HUES48 (cell line): ENCODE data around the gene LATS2.
"Not testable (repeated sequence)": the region's sequence is repeated elsewhere in the genome, so short reads cannot be mapped to it uniquely, and the experiment has no call there.

Experiments used
- H3K27ac ChIP-seq: one replicate; pipeline ENCODE4 v1.7.0; 2013; ENCODE audit warnings: low read depth, low read length, inconsistent platforms
- H3K27me3 ChIP-seq: 2 replicates; pipeline ENCODE4 v1.6.1; 2013; ENCODE audit warnings: mild to moderate bottlenecking, low read length; ENCODE audit not compliant: control insufficient read depth, insufficient read depth
- H3K36me3 ChIP-seq: 2 replicates; pipeline ENCODE4 v1.6.1; 2013; ENCODE audit warnings: low read length; ENCODE audit not compliant: control insufficient read depth, insufficient read depth
- H3K4me1 ChIP-seq: 2 replicates; pipeline ENCODE4 v1.6.1; 2013; ENCODE audit warnings: mild to moderate bottlenecking, low read length; ENCODE audit not compliant: control insufficient read depth, insufficient read depth
- H3K4me3 ChIP-seq: 2 replicates; pipeline ENCODE4 v1.5.1; 2013; ENCODE audit warnings: mild to moderate bottlenecking, low read depth, low read length
- H3K9ac ChIP-seq: 2 replicates; pipeline ENCODE4 v1.6.1; 2013; ENCODE audit warnings: mild to moderate bottlenecking, low read depth, low read length, moderate library complexity
- H3K9me3 ChIP-seq: 2 replicates; pipeline ENCODE4 v1.6.1; 2013; ENCODE audit warnings: low read length; ENCODE audit not compliant: control insufficient read depth, insufficient read depth

The LATS2 gene

GRCh38 chr13:20955496-20955895 is 105.9 kb downstream of the LATS2 start:
- H3K36me3 ChIP-seq: no peaks in the 10 kb centered on the region
- H3K4me1 ChIP-seq: no peaks in the 10 kb centered on the region; the same call in 1 of the 2 replicates
- H3K27ac ChIP-seq: no peak overlapping the region
- H3K9ac ChIP-seq: no peak overlapping the region
- H3K9me3 ChIP-seq: no peaks in the 10 kb centered on the region
- no peak overlapping the region for H3K4me3 ChIP-seq
- no peaks in the 10 kb centered on the region for H3K27me3 ChIP-seq

DNA sequence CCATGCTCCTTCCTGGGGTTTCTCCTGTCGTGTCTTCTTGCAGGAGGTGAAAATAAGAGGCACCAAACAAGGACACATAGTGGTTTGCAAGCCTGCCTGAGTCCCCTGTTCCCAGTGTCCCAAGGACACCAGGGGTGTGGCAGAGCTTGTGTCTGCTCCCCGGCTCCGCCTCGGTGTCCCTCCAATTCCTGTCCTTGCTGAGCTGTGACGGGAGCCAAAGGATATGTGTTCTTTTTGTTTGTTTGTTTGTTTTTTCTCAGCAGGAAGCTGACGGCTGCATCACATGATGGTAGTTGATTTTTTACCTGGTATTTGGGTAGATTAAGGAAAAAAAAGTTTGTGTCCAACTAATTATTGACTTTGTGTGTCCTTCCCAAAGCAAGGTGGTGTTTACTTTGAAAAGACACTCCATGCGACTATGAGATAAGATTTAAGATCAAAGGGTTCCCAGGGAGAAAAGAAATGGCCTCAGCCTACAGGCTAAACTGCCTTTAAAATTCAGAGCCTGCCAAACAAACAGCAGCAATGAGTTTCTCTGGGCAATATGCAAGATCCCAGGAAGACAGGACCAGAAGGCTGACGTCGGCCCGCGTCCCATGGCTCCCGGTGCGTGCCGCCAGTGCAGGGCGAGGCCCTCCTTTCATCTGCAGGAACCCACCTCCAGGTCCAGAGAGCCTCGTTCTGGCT is 108.0 kb downstream of the LATS2 start:
- Histone ChIP-seq H3K27ac (peak overlapping the region; percentile 12), H3K4me3 (no peak overlapping the region), H3K27me3 (no peaks in the 10 kb centered on the region), H3K9me3 (no peaks in the 10 kb centered on the region), H3K36me3 (no peaks in the 10 kb centered on the region), H3K9ac (no peak overlapping the region), H3K4me1 (no peaks in the 10 kb centered on the region; the same call in 1 of the 2 replicates)

DNA sequence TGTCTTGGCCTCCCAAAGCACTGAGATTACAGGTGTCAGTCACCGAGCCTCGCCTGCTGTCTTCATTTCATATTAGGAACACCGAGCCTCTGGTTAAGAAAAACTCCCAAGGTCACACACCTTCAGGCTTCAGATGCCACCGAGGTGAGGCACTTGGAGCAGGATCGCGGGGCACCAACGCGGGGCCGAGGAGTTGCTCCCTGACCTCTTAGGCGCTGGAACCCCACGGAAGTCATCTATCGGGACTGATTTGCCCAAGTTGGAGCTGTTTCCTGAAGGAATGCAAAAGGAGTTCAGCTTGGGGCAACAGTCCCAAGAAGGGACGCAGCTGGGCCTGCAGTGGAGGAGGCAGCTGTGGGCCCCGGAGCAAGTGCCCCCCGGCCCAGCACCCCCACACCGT is 108.5 kb downstream of the LATS2 start:
- H3K4me1 ChIP-seq: no peaks in the 10 kb centered on the region; the same call in 1 of the 2 replicates
- H3K4me3 ChIP-seq: no peak overlapping the region
- H3K9ac ChIP-seq: no peak overlapping the region; the same call in 1 of the 2 replicates

DNA sequence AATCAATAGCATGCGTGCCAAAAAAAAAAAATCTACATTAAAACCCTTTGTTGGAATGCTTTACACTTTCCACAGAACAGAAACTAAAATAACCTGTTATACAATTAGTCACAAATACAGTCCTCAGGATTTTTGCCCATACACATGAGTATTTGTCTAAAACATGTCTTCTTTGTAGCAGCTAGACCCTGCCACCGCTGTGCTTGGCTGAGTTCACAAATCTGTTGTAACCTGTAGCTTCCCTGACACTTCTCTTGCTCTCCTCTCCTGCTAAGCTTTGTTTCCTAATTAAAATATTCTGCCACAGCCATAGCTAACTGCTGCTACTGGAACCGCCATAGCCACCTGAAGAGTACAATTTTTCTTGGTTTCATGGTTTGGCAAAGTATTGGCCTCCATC is 113.4 kb downstream of the LATS2 start:
- not testable (repeated sequence) for H3K9me3 ChIP-seq, H3K4me3 ChIP-seq, H3K9ac ChIP-seq, H3K4me1 ChIP-seq, H3K36me3 ChIP-seq, H3K27ac ChIP-seq
- H3K27me3 ChIP-seq: peaks cover 22% of the 10 kb centered on the region

More for the DNA sequence above, 108.5 kb downstream of the LATS2 start:
- no peaks in the 10 kb centered on the region for H3K9me3 ChIP-seq
- no peaks in the 10 kb centered on the region for H3K27me3 ChIP-seq
- H3K27ac ChIP-seq: peak overlapping the region; percentile 12
- no peaks in the 10 kb centered on the region for H3K36me3 ChIP-seq

DNA sequence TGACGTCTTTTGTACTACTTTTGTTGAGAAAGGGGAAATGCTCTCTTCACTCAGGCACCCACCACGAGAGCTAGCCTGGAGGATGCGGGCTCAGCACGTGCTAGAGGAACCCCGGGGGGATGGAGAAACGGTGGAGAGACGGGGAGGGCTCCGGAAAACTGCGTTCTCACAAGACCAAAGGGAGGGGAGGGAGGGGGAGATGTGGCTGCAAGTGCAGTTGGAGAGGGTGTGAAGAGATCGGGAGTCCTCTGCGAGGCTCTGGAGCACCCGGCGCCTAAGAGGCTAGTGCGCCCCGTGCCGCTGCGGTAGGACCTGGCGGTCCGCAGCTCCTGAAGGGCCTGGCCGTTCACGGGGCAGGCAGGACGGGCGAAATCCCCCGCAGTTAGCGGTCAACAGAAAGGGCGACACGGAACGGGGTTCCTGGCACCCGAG is 115.4 kb downstream of the LATS2 start:
- Histone ChIP-seq H3K9me3 (no peaks in the 10 kb centered on the region), H3K4me1 (no peaks in the 10 kb centered on the region), H3K36me3 (no peaks in the 10 kb centered on the region), H3K27me3 (peaks cover 22% of the 10 kb centered on the region), H3K27ac (no peak overlapping the region), H3K4me3 (peak overlapping the region; percentile 33; the same call in 1 of the 2 replicates), H3K9ac (no peak overlapping the region)

DNA sequence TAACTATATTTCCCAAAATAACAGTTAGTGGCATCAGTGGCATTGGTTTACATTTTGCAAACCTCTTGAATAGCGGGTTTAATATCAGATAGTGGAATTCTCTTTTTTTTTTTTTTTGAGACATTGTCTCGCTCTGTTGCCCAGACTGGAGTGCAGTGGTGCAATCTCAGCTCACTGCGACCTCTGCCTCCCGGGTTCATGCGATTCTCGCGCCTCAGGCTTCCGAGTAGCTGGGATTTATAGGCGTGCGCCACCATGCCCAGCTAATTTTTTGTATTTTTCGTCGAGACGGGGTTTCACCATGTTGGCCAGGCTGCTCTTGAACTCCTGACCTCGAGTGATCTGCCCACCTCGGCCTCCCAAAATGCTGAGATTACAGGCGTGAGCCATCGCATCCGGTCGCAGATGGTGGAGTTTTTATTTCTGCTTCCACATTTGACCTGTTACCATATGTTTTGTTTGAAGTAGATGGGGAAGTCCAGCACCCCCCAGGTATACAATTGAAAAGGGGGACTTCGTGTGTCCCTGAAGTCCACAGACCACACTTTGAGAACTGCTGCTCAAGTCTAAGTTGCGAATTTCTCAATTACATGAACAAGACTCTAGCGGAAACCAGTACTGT is 118.3 kb downstream of the LATS2 start:
- peaks cover 7% of the 10 kb centered on the region; the same call in 1 of the 2 replicates for H3K4me1 ChIP-seq
- no peak overlapping the region for H3K4me3 ChIP-seq
- H3K9me3 ChIP-seq: no peaks in the 10 kb centered on the region
- H3K9ac ChIP-seq: no peak overlapping the region
- H3K27ac ChIP-seq: no peak overlapping the region
- peaks cover 22% of the 10 kb centered on the region for H3K27me3 ChIP-seq
- no peaks in the 10 kb centered on the region for H3K36me3 ChIP-seq

DNA sequence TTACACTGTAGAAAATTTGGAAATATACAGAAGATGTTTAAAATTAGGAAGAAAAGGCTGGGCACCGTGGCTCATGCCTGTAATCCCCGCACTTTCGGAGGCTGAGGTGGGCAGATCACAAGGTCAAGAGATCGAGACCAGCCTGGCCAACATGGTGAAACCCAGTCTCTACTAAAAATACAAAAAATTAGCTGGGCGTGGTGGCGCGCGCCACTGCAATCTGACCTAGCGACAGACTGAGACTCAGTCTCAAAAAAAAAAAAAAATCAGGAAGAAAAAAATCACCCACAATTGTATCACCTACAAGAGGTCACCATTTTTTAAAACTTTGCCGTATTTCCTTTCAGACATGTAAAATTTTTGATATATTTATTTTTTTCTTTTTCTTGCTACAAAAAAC is 120.9 kb downstream of the LATS2 start:
- not testable (repeated sequence) for H3K36me3 ChIP-seq, H3K27ac ChIP-seq

GRCh38 chr13:20940083-20940482 is 121.3 kb downstream of the LATS2 start:
- H3K9ac ChIP-seq: no peak overlapping the region
- no peak overlapping the region for H3K4me3 ChIP-seq
- H3K27ac ChIP-seq: no peak overlapping the region
- peaks cover 8% of the 10 kb centered on the region for H3K27me3 ChIP-seq
- no peaks in the 10 kb centered on the region for H3K9me3 ChIP-seq
- no peaks in the 10 kb centered on the region for H3K36me3 ChIP-seq
- peaks cover 7% of the 10 kb centered on the region; the same call in 1 of the 2 replicates for H3K4me1 ChIP-seq

More for the DNA sequence above, 120.9 kb downstream of the LATS2 start:
- not testable (repeated sequence) for H3K4me1 ChIP-seq, H3K4me3 ChIP-seq, H3K9ac ChIP-seq, H3K9me3 ChIP-seq
- H3K27me3 ChIP-seq: peaks cover 11% of the 10 kb centered on the region

- peaks cover 7% of the 10 kb centered on the region; the same call in 1 of the 2 replicates for H3K4me1 ChIP-seq
- no peak overlapping the region for H3K27ac ChIP-seq
- 0 out of 2 replicates have a peak overlapping the region, but pooled peaks have one; percentile 22 for H3K9ac ChIP-seq
- H3K4me3 ChIP-seq: no peak overlapping the region
- no peaks in the 10 kb centered on the region for H3K36me3 ChIP-seq
- peaks cover 3% of the 10 kb centered on the region; the same call in 1 of the 2 replicates for H3K27me3 ChIP-seq
- no peaks in the 10 kb centered on the region for H3K9me3 ChIP-seq
Observed at GRCh38 chr13:20939662-20940061, 121.7 kb downstream of the LATS2 start.

GRCh38 chr13:20938302-20938701 is 123.1 kb downstream of the LATS2 start:
- no peaks in the 10 kb centered on the region for H3K9me3 ChIP-seq
- H3K9ac ChIP-seq: no peak overlapping the region
- peaks cover 7% of the 10 kb centered on the region; the same call in 1 of the 2 replicates for H3K4me1 ChIP-seq
- no peaks in the 10 kb centered on the region for H3K36me3 ChIP-seq
- no peak overlapping the region for H3K4me3 ChIP-seq
- no peak overlapping the region for H3K27ac ChIP-seq
- H3K27me3 ChIP-seq: no peaks in the 10 kb centered on the region

DNA sequence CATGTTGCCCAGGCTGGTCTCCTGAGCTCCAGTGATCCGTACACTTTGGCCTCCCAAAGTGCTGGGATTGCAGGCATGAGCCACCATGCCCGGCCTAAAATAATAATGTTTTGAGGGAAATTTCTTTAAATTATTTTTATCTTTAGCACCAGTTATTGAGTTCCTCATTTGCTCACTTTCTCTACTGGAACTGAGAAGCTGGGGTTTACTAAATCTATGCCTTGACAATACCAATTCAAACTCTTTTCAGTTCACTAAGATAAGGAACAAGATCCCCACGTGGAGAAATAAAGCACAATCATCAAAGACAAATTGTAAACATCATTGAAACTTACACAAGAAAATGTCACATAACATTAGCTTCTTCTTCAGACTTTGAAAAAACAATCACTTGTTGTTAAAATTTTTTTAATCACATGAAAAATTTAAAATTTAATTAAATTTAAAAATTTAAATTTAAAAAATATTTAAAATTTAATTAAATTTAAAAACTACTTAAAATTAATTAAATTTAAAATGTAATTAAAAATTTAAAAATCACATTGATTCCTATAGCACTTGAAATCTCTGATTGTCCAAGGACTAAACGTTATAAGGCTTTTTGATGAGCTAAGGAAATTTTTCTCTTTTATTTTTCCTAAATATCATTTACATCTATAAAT is 133.7 kb downstream of the LATS2 start:
- Histone ChIP-seq H3K9me3 (no peaks in the 10 kb centered on the region), H3K27ac (no peak overlapping the region), H3K4me3 (no peak overlapping the region), H3K9ac (no peak overlapping the region), H3K4me1 (peaks cover 7% of the 10 kb centered on the region; the same call in 1 of the 2 replicates), H3K36me3 (no peaks in the 10 kb centered on the region), H3K27me3 (no peaks in the 10 kb centered on the region)
